ENCODE data around the gene SDK1.

Gene SDK1

GRCh38 chr7:4124556-4125477, 823.8 kb downstream of the SDK1 start:
- DNase-seq, result no peak

GRCh38 chr7:4127909-4128560, 827.0 kb downstream of the SDK1 start:
- no peak for DNase-seq

DNA sequence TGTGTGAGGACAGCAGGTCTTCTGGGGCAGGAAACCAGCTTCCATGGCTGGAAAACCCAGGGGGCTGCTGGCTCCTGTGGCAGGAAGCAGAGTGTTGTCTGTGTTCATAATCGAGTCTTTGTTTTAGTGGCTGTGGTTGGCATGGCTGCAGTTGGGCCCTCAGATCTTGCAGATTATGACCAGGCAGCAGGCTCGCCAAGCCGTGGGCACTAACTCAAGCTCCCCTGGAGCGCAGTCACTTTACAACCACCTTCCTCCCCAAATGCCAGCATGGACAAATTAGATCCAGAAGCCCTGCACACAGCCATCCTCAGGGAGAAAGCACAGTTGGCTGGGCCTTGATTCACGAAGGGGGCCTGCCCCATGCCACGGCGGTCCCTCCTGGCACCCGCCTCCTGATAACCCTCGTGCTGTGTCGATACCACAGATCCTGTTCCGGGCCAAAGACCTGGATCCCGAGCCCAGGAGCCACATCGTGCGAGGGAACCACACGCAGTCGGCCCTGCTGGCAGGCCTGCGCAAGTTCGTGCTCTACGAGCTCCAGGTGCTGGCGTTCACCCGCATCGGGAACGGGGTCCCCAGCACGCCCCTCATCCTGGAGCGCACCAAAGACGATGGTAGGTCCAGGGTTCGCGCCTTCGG, 828.5 kb downstream of the SDK1 start:
- DNase-seq, result no peak

- DNase-seq, result no peak
Observed at GRCh38 chr7:4131063-4131462, 830.0 kb downstream of the SDK1 start.

GRCh38 chr7:4132221-4132620, 831.2 kb downstream of the SDK1 start:
- DNase-seq, result no peak

DNA sequence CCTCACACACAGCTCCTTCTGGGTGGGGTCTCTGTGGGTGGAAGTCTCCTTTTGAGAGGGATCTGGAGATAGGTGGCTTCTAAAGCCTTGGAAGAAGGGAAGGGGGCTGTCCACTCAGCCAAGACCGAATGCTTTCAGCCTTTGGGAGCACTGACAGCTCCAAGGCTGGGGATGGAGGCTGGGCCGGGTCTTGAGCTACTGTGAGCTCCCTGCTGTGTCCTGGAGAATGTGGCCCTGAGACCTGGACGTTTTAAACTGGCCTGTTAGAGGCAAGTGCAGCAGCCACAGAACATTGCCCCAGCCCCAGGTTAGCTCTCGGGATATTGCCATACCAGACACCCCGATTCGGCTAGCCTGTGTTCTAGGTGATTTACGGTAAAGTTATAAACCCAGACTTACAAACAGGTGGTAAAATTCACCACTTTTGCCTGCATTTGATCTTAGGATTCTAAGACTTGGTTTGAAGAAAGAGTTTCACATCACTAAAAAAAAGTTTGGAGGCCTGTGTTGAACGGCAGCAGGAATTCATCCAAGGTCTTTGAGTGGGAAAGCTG, 832.5 kb downstream of the SDK1 start:
- no peak for DNase-seq

DNA sequence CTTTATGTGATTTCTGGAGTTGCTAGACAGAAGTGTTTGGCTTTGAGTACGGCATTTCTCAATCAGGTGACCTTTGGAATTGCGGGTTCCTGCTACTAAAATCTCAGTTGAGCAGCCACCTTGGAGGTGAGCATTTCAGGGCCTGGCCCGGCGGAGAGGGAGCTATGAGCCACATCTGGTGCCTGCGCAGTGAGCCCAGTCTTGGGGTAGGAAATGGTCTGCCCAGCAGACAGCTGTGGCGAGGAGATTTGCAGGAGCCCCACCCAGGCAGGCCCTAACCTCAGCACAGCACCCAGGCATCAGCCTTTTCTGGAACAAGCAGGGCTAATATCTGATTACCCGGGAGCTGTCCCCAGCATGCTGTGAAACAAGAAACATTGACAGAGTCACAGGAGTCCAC, 833.2 kb downstream of the SDK1 start:
- no peak for DNase-seq

DNA sequence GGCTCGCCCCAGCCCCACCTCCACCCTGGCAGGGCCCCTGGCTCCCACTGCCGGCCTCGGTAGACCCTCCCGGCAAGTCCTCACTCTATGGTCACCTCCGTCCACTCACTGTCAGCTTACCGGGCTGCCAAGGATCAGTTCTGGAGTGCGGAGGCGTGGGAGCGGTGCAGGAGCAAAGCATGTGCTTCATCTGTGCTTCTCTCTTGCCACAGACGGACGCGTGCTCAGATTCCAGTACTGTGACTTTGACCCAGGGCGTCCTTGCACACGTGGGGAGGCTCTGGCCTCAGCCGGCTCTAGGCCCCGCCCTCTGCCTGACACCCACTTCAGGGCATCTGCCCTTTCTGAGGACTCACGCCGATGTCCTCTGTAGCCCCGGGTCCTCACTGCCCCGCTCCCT, 833.6 kb downstream of the SDK1 start:
- no peak for DNase-seq

DNA sequence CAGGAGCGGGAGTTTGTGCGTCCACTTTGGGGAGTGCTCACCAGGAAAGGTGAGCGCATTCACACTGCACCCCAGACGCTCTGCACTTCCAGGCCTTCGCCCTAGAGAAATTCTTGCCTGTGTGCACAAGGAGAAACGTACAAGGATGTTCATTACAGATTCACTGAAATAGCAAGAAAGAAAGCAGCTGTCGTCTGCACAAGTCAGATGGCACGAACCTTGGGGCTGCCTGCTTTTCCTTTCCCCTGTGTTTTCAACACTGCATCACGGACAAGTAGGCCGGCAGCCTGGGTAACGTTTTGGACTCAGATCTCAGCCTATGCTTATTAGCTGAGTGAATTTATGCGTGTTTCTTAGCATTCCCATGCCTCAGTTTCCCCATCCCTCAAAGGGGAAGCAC, 834.2 kb downstream of the SDK1 start:
- DNase-seq, result no peak

GRCh38 chr7:4136036-4136435, 835.0 kb downstream of the SDK1 start:
- DNase-seq, result no peak

DNA sequence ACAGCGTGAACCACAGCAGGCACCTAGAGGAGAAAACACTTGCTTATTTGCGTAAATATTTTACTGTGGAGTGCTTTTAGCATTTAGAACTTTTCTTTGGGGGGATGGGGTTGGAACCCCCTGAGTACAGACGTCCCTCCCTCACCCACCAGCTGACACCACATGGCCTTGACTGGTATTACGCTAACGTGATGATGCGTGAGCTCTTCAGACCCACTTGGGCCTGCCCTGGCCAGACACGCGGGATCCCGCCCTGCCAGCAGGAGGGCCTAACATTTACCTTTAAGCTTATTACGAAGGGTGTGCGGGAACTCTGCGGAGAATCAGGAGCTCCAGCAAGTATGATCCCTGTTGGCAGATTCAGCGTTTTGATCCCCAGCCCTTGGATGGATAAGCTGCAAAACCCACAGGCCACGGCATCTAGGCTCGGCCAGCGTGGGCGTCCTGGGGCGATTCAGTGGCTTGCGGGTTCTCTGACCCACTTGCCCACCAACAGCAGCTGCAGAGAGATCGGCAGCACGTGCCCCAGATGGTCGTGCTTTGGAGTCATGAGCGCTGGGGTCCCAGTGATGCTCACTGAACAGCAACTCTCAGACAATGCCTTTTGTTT, 835.6 kb downstream of the SDK1 start:
- DNase-seq, result no peak

DNA sequence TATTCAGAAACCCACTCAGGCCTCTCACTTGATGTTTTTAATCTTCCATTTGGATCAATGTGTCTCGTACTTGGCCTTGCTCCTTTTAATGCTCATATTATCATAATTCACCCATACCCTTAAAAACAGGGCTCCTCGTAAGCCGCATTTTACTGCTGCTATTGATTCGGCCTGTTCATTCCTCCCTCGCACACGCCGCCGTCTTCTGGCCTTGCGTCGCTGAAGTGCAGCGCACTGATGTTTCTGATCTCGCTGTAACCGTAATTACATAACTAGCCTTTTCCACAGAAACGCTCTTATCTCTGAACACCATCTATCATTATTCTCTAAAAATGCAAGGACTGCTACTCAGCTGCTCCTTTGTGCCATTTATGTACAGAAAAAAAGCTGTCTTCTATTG, 836.5 kb downstream of the SDK1 start:
- DNase-seq, result no peak

DNA sequence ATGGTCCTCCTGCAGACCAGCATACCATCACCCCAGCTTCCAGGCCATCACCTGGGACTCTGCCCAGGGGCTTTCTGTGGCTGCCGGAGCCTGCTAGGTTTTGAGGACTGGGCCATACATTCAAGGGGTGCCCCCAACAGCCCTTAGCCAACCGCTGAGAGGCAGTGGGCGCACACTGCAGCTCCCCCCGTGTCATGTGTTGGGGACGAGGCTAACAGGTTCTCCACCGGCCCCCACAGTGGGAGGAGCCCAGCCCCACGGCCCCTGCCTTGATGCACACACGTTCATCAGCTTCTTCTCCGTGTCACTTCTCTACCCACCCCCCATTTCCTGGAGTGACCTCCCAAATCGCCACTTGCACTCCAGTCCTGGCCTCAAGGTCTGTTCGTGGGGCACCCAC, 837.8 kb downstream of the SDK1 start:
- no peak for DNase-seq

DNA sequence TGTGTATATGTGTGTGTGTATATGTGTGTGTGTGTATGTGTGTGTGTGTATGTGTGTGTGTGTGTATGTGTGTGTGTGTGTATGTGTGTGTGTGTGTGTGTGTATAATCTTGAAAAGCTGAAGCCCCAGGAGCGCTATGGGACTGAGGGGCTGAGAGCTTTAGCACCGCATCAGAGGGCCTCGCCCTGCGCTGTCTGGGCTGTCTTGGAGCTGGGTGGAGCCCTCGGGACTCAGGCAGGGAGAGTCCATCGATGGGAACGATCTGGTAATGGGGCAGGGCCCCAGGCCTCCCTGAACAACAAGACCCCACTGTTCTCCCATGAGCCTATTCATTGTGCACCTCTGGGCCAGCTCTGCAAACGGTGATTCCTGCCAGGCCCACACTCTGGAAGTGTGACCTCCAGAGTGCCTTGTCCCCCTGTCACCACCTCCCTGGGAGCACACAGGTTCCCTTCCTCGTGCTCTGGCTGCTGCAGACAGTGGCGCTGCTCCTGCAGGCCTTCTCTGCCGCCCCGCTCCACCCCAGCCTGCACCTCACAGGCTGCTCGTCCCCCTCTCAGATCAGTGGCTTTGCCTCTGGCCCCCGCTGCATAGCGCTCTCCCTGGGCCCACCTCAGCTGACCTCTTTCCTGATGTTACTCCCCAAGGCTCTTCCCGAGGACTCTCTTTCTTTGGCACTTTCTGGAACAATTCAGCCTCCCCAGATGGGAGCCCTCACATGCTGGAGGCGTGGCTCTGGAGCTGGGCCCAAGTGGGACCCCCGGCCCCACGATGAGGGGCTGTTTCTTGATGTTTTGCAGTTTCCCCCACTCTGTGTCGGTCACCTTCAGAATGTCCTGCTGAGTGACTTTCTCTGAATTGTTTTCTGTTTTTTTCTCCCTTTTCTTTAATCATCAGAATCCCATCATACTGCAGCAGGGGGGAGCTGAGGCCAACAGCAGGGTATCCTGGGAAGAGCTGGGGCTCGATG, 838.9 kb downstream of the SDK1 start:
- DNase-seq, result no peak

DNA sequence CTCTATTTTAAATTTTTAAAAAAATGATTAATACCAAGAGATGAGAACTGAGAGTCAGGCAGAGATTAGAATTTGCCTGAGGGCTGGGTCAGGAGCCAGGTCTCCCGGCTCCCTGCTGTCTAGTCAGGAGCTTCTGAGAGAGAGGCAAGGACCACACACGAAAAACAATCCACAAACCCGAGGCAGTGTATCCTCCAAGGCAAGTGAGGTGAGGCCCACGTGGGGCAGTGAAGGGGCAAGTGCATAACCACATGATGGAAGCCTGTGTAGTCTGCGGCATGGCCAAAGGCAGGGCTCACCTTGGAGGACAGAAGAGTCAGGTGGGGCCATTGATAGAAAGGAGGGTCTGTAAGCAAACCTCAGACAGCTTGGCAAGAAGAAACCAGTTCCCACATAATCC, 839.9 kb downstream of the SDK1 start:
- DNase-seq, result no peak

- no peak for DNase-seq
Observed at GRCh38 chr7:4143006-4143405, 842.0 kb downstream of the SDK1 start.

- DNase-seq, result no peak
Observed at GRCh38 chr7:4143511-4144171, 842.6 kb downstream of the SDK1 start.

DNA sequence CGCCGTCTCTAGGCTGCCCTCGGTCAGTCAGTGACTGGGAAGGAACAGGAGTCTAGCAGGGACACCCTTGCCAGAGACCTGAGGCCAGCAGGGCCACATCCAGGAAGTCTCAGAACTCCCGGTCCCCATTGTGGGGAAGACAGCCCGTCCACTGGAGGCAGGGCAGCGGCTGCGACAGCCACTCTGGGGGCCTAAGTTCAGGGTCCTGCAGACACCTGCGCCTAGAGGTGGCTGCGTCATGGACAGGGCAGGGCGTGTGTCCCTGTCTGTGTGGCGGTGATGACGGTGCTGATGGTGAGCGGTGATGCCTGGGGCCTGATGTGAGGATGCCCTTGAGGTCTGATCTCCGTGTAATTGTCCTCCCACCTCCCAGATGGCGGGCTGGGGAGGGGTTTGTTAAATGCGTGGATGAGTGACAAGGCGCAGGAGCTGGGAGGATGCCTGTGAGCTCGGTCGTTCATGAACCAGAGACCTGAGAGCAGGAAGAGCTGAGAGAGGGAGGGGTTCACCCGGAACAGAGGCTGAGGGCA, 843.2 kb downstream of the SDK1 start:
- no peak for DNase-seq

DNA sequence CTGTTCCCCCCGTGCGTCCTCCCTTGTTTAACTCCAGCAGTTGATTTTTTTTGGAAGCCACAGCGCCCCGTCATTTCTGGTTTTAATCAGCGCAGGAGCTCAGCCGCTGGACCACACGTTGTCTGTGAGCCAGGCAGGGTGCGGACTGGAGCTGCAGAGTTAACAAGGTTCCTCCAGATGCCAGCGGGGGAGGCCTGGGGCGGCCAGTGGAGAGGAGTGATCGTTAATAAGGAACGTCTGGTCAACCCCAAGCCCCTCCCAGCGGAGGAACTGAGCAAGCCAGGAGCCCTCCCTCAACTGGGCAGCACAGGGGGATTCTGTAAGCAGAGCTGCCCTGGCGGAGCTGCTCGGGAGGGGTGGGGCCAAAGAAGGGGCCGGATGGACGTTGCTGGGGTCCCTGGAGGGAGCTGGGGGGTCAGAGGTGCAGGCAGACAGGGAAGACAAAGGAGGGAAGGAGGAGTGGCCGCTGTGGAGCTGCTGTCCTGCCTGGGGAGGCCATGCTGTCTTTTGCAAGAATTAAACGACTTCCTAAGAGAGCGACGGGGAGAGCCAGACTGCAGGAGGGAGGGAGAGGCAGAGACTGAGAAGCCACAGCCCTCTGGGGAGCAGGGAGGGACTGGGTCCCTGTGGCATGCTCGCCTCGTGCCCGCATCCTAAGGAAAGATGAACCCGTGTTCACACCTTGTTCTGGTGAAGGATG, 843.9 kb downstream of the SDK1 start:
- DNase-seq, result no peak

- no peak for DNase-seq
Observed at GRCh38 chr7:4145576-4145975, 844.5 kb downstream of the SDK1 start.
